HepG2 (cell line): Measurements from ENCODE around the gene POMGNT2.

Experiments
- AGO1 ChIP-seq: fragments of 200-400 bp; formaldehyde crosslinking; IDR thresholded peaks from 2 replicates; pipeline ENCODE4 v1.6.1; 2017; ENCODE audit warnings: mild to moderate bottlenecking, low read depth, low read length, moderate library complexity; ENCODE audit not compliant: poor library complexity, severe bottlenecking
- CTCF ChIP-seq: sonication (generic); formaldehyde crosslinking; IDR thresholded peaks from 2 replicates; pipeline ENCODE4 v1.5.0; 2020; ENCODE audit warnings: mild to moderate bottlenecking, missing genetic modification reagents, moderate library complexity
- FOXK2 ChIP-seq: fragments of 450-650 bp; IDR thresholded peaks from 2 replicates; pipeline ENCODE4 v1.6.1; 2016
- POLR2AphosphoS5 ChIP-seq: IDR thresholded peaks from 2 replicates; pipeline ENCODE4 v1.6.1; 2012; ENCODE audit warnings: low read depth, low read length
- PREB ChIP-seq: sonication (generic); formaldehyde crosslinking; IDR thresholded peaks from 2 replicates; pipeline ENCODE4 v1.4.0; 2020; ENCODE audit warnings: missing genetic modification reagents
- ZBTB33 ChIP-seq: sonication (generic); formaldehyde crosslinking; IDR thresholded peaks from 2 replicates; pipeline ENCODE4 v1.4.0; 2020; ENCODE audit warnings: missing genetic modification reagents
- ZNF205 ChIP-seq: IDR thresholded peaks from 2 replicates; pipeline ENCODE4 v1.6.1; 2018; ENCODE audit warnings: missing biosample characterization, missing genetic modification reagents

- TF ChIP-seq ZBTB33, result no peak
- no peak for TF ChIP-seq POLR2AphosphoS5
- no peak for TF ChIP-seq AGO1
- no peak for TF ChIP-seq PREB (CRISPR knock-in tag)
- TF ChIP-seq ZNF205 (CRISPR knock-in tag), result no peak
- no peak for TF ChIP-seq FOXK2
- no peak for TF ChIP-seq CTCF
Measured at GRCh38 chr3:43043793-43044192, 62.1 kb downstream of the POMGNT2 start.
